ENCODE measurements around the gene IRGQ.

- TF ChIP-seq, protein P1, sequence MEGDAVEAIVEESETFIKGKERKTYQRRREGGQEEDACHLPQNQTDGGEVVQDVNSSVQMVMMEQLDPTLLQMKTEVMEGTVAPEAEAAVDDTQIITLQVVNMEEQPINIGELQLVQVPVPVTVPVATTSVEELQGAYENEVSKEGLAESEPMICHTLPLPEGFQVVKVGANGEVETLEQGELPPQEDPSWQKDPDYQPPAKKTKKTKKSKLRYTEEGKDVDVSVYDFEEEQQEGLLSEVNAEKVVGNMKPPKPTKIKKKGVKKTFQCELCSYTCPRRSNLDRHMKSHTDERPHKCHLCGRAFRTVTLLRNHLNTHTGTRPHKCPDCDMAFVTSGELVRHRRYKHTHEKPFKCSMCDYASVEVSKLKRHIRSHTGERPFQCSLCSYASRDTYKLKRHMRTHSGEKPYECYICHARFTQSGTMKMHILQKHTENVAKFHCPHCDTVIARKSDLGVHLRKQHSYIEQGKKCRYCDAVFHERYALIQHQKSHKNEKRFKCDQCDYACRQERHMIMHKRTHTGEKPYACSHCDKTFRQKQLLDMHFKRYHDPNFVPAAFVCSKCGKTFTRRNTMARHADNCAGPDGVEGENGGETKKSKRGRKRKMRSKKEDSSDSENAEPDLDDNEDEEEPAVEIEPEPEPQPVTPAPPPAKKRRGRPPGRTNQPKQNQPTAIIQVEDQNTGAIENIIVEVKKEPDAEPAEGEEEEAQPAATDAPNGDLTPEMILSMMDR (IDR thresholded peaks at IDR 0.05; ENCODE audit: low read depth, low read length, poor library complexity, severe bottlenecking): no peak
- no peak for TF ChIP-seq EZH2phosphoT487 (IDR thresholded peaks at IDR 0.05; ENCODE audit: borderline replicate concordance, low read length)
Measured at GRCh38 chr19:43622956-43623355, 27.0 kb upstream of the IRGQ start.

All from DOHH2 (cell line).